Measurements from ENCODE around the gene ST8SIA4.

The ST8SIA4 gene

GRCh38 chr5:100834519-100834918 is 68.6 kb downstream of the ST8SIA4 start:
- Histone ChIP-seq H3K27me3 (ENCODE audit: control insufficient read depth in 1 of 2, insufficient read depth in 2 of 2, low read length in 2 of 2) (no peaks in the 10 kb centered on the region), H3K27ac (ENCODE audit: low read depth, low read length) (no peak overlapping the region), H3K9me3 (ENCODE audit: control insufficient read depth in 1 of 2, low read length in 2 of 2) (no peaks in the 10 kb centered on the region), H3K4me3 (ENCODE audit: low read depth in 1 of 2, low read length in 2 of 2) (no peak overlapping the region), H3K36me3 (ENCODE audit: control insufficient read depth in 1 of 2, insufficient read depth in 2 of 2, low read length in 2 of 2) (no peaks in the 10 kb centered on the region), H3K9ac (ENCODE audit: low read depth in 1 of 2, low read length in 2 of 2) (no peak overlapping the region), H3K4me1 (ENCODE audit: control insufficient read depth in 1 of 2, insufficient read depth in 2 of 2, low read length in 2 of 2) (no peaks in the 10 kb centered on the region)

DNA sequence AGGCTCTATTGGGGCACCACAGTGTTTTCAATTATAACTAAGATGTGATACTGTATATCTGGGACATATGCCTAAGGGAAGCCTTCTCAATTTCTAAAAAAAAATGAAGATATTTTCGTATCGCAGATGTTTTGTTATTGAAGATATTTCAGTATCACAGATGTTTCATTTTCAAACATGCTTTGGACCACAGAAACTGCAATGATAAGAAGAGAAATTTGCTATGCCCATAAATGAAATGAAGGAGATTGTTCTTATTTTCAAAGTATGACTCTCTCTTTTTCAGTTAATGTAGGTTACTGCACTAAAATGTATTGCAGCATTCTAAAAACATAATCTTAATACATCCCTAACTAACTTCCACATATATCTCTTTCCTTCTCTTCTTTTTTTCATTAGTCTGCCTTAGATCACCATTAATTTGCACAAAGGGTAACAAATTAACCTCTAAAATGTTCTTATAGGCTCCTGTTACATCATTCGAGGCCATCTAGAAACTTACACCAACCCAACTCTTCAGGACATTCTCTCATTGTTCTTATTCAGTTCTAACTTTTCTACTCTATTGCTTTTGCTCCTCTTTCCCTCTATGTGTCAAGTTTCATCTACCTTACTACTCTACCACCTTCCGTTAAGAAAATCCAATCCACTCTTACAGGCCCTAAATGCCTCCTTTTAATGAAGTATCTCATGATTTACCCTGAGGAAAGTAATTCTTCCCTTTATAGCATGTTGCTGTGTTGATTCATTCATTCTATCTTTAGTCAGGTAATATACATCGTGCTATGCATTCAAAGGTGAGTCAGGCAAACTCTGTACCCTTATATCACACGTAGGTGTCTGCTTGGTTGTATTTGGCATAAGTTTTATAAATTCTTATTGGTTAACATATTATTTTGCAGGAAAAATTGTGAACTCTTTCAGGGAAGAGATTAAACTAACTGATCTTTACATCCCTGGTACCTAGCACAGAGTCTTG is 70.5 kb downstream of the ST8SIA4 start:
- H3K4me3 ChIP-seq (ENCODE audit: low read depth in 1 of 2, low read length in 2 of 2) = no peak overlapping the region
- no peak overlapping the region for H3K9ac ChIP-seq (ENCODE audit: low read depth in 1 of 2, low read length in 2 of 2)
- no peaks in the 10 kb centered on the region for H3K9me3 ChIP-seq (ENCODE audit: control insufficient read depth in 1 of 2, low read length in 2 of 2)
- H3K27me3 ChIP-seq (ENCODE audit: control insufficient read depth in 1 of 2, insufficient read depth in 2 of 2, low read length in 2 of 2) = no peaks in the 10 kb centered on the region
- H3K36me3 ChIP-seq (ENCODE audit: control insufficient read depth in 1 of 2, insufficient read depth in 2 of 2, low read length in 2 of 2) = no peaks in the 10 kb centered on the region
- peaks cover 1 to 3% of the 10 kb centered on the region in 2 donors for H3K4me1 ChIP-seq (ENCODE audit: control insufficient read depth in 1 of 2, insufficient read depth in 2 of 2, low read length in 2 of 2)
- H3K27ac ChIP-seq (ENCODE audit: low read depth, low read length) = no peak overlapping the region

DNA sequence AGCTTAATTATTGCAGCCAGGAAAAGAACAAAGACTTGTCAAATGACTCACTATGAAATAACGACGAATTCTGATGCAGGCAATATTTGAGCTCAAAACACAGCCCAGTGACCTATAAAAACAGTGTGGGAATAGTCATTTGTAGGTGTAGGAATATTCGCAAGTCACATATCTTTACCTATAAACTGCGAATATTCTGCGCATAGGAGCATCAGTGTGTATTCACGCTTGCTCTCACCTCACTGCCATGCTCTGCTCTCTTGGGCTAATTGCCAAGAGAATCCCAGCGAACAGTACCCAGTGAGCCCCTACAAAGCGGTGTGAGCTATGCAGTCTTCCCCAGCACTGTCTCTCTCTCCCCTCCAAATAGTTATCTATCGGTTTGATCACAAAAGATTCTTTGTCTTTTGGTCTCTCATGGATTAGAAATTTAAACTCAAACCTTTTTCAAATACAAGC is 74.2 kb downstream of the ST8SIA4 start:
- H3K9me3 ChIP-seq (ENCODE audit: control insufficient read depth in 1 of 2, low read length in 2 of 2) = no peaks in the 10 kb centered on the region
- H3K4me3 ChIP-seq (ENCODE audit: low read depth in 1 of 2, low read length in 2 of 2) = no peak overlapping the region
- H3K36me3 ChIP-seq (ENCODE audit: control insufficient read depth in 1 of 2, insufficient read depth in 2 of 2, low read length in 2 of 2) = no peaks in the 10 kb centered on the region
- H3K4me1 ChIP-seq (ENCODE audit: control insufficient read depth in 1 of 2, insufficient read depth in 2 of 2, low read length in 2 of 2) = peaks cover 3 to 7% of the 10 kb centered on the region in 2 donors
- no peak overlapping the region for H3K9ac ChIP-seq (ENCODE audit: low read depth in 1 of 2, low read length in 2 of 2)
- no peaks in the 10 kb centered on the region for H3K27me3 ChIP-seq (ENCODE audit: control insufficient read depth in 1 of 2, insufficient read depth in 2 of 2, low read length in 2 of 2)
- no peak overlapping the region for H3K27ac ChIP-seq (ENCODE audit: low read depth, low read length)

- Histone ChIP-seq H3K4me1 (ENCODE audit: control insufficient read depth in 1 of 2, insufficient read depth in 2 of 2, low read length in 2 of 2) (peaks cover 3 to 7% of the 10 kb centered on the region in 2 donors), H3K27ac (ENCODE audit: low read depth, low read length) (no peak overlapping the region), H3K27me3 (ENCODE audit: control insufficient read depth in 1 of 2, insufficient read depth in 2 of 2, low read length in 2 of 2) (no peaks in the 10 kb centered on the region), H3K9ac (ENCODE audit: low read depth in 1 of 2, low read length in 2 of 2) (no peak overlapping the region), H3K4me3 (ENCODE audit: low read depth in 1 of 2, low read length in 2 of 2) (no peak overlapping the region), H3K36me3 (ENCODE audit: control insufficient read depth in 1 of 2, insufficient read depth in 2 of 2, low read length in 2 of 2) (no peaks in the 10 kb centered on the region), H3K9me3 (ENCODE audit: control insufficient read depth in 1 of 2, low read length in 2 of 2) (no peaks in the 10 kb centered on the region)
These were observed 74.8 kb downstream of the ST8SIA4 start for GRCh38 chr5:100828071-100828897.

- Histone ChIP-seq H3K9me3 (ENCODE audit: control insufficient read depth in 1 of 2, low read length in 2 of 2) (no peaks in the 10 kb centered on the region), H3K9ac (ENCODE audit: low read depth in 1 of 2, low read length in 2 of 2) (no peak overlapping the region), H3K36me3 (ENCODE audit: control insufficient read depth in 1 of 2, insufficient read depth in 2 of 2, low read length in 2 of 2) (no peaks in the 10 kb centered on the region), H3K27ac (ENCODE audit: low read depth, low read length) (peak overlapping the region; percentile 60), H3K4me3 (ENCODE audit: low read depth in 1 of 2, low read length in 2 of 2) (no peak overlapping the region), H3K4me1 (ENCODE audit: control insufficient read depth in 1 of 2, insufficient read depth in 2 of 2, low read length in 2 of 2) (peaks cover 3 to 7% of the 10 kb centered on the region in 2 donors), H3K27me3 (ENCODE audit: control insufficient read depth in 1 of 2, insufficient read depth in 2 of 2, low read length in 2 of 2) (no peaks in the 10 kb centered on the region)
These were observed 75.6 kb downstream of the ST8SIA4 start for GRCh38 chr5:100827481-100827889.

GRCh38 chr5:100826133-100826532 is 76.9 kb downstream of the ST8SIA4 start:
- H3K9ac ChIP-seq (ENCODE audit: low read depth in 1 of 2, low read length in 2 of 2) = no peak overlapping the region
- no peak overlapping the region for H3K4me3 ChIP-seq (ENCODE audit: low read depth in 1 of 2, low read length in 2 of 2)
- H3K36me3 ChIP-seq (ENCODE audit: control insufficient read depth in 1 of 2, insufficient read depth in 2 of 2, low read length in 2 of 2) = no peaks in the 10 kb centered on the region
- no peaks in the 10 kb centered on the region for H3K27me3 ChIP-seq (ENCODE audit: control insufficient read depth in 1 of 2, insufficient read depth in 2 of 2, low read length in 2 of 2)
- peaks cover 3 to 7% of the 10 kb centered on the region in 2 donors for H3K4me1 ChIP-seq (ENCODE audit: control insufficient read depth in 1 of 2, insufficient read depth in 2 of 2, low read length in 2 of 2)
- H3K27ac ChIP-seq (ENCODE audit: low read depth, low read length) = no peak overlapping the region
- H3K9me3 ChIP-seq (ENCODE audit: control insufficient read depth in 1 of 2, low read length in 2 of 2) = no peaks in the 10 kb centered on the region

DNA sequence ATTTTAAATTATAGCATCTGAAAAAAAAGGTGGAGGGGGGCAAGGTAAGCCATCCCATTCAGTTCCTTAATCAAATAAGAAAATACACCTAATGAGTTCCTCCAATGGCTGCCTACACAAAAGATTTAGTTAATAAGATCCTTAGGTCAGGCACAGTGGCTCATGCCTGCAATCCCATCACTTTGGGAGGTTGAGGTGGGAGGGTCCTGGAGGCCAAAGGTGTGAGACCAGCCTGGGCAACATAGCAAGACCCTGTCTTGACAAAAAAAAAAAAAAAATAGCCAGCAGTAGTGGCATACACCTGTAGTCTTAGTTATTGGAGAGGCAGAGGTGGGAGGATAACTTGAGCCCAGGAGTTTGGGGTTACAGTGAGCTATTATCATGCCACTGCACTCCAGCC is 78.4 kb downstream of the ST8SIA4 start:
- Histone ChIP-seq H3K27me3 (ENCODE audit: control insufficient read depth in 1 of 2, insufficient read depth in 2 of 2, low read length in 2 of 2) (no peaks in the 10 kb centered on the region), H3K9ac (ENCODE audit: low read depth in 1 of 2, low read length in 2 of 2) (no peak overlapping the region), H3K4me3 (ENCODE audit: low read depth in 1 of 2, low read length in 2 of 2) (no peak overlapping the region), H3K4me1 (ENCODE audit: control insufficient read depth in 1 of 2, insufficient read depth in 2 of 2, low read length in 2 of 2) (peaks cover 3 to 7% of the 10 kb centered on the region in 2 donors), H3K27ac (ENCODE audit: low read depth, low read length) (no peak overlapping the region), H3K36me3 (ENCODE audit: control insufficient read depth in 1 of 2, insufficient read depth in 2 of 2, low read length in 2 of 2) (no peaks in the 10 kb centered on the region), H3K9me3 (ENCODE audit: control insufficient read depth in 1 of 2, low read length in 2 of 2) (no peaks in the 10 kb centered on the region)

GRCh38 chr5:100823812-100824211 is 79.3 kb downstream of the ST8SIA4 start:
- H3K27me3 ChIP-seq (ENCODE audit: control insufficient read depth in 1 of 2, insufficient read depth in 2 of 2, low read length in 2 of 2) = no peaks in the 10 kb centered on the region
- H3K36me3 ChIP-seq (ENCODE audit: control insufficient read depth in 1 of 2, insufficient read depth in 2 of 2, low read length in 2 of 2) = no peaks in the 10 kb centered on the region
- no peaks in the 10 kb centered on the region for H3K9me3 ChIP-seq (ENCODE audit: control insufficient read depth in 1 of 2, low read length in 2 of 2)
- no peak overlapping the region for H3K4me3 ChIP-seq (ENCODE audit: low read depth in 1 of 2, low read length in 2 of 2)
- H3K27ac ChIP-seq (ENCODE audit: low read depth, low read length) = no peak overlapping the region
- no peak overlapping the region for H3K9ac ChIP-seq (ENCODE audit: low read depth in 1 of 2, low read length in 2 of 2)
- H3K4me1 ChIP-seq (ENCODE audit: control insufficient read depth in 1 of 2, insufficient read depth in 2 of 2, low read length in 2 of 2) = peaks cover 3 to 7% of the 10 kb centered on the region in 2 donors

DNA sequence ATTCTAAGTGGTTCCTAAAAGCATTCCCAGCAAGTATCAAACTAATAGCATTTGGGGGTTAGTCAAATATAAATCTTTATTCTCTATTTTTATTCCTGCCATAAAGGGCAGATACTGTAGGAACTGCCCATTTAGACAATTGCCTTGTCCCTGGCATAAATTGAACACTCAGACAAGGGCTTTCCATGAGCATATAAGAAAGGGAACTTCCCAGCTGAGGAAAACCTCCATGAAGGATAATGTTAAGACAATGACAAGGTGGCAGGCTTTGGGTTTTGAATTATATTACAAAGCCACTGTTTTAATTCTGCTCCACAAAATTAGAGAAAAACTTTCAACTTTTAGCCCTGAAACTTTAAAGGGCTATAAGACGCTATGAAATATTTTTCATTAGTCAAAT is 81.3 kb downstream of the ST8SIA4 start:
- no peaks in the 10 kb centered on the region for H3K36me3 ChIP-seq (ENCODE audit: control insufficient read depth in 1 of 2, insufficient read depth in 2 of 2, low read length in 2 of 2)
- no peaks in the 10 kb centered on the region for H3K27me3 ChIP-seq (ENCODE audit: control insufficient read depth in 1 of 2, insufficient read depth in 2 of 2, low read length in 2 of 2)
- H3K9ac ChIP-seq (ENCODE audit: low read depth in 1 of 2, low read length in 2 of 2) = no peak overlapping the region
- no peak overlapping the region for H3K4me3 ChIP-seq (ENCODE audit: low read depth in 1 of 2, low read length in 2 of 2)
- H3K4me1 ChIP-seq (ENCODE audit: control insufficient read depth in 1 of 2, insufficient read depth in 2 of 2, low read length in 2 of 2) = no peaks in the 10 kb centered on the region
- no peaks in the 10 kb centered on the region for H3K9me3 ChIP-seq (ENCODE audit: control insufficient read depth in 1 of 2, low read length in 2 of 2)
- no peak overlapping the region for H3K27ac ChIP-seq (ENCODE audit: low read depth, low read length)

DNA sequence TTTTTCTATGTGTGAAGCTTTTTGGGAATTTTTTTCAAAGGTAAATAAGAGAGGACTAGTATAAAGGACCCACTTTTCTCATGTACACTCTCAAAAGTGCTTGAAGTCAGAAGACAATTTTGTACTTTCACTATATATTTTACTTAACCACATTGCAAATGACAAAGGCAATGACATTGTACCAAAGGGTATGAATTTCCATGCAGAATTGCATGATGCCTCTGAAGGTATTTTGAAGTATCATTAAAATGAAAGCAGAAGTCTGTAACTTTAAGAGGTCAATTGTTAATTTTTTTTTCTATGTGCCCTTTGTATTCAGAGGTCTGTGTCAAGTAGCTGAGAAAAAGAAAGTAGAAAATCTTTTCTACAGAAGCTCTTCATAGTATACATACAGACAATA is 84.7 kb downstream of the ST8SIA4 start:
- Histone ChIP-seq H3K36me3 (ENCODE audit: control insufficient read depth in 1 of 2, insufficient read depth in 2 of 2, low read length in 2 of 2) (no peaks in the 10 kb centered on the region), H3K4me3 (ENCODE audit: low read depth in 1 of 2, low read length in 2 of 2) (no peak overlapping the region), H3K9me3 (ENCODE audit: control insufficient read depth in 1 of 2, low read length in 2 of 2) (no peaks in the 10 kb centered on the region), H3K27me3 (ENCODE audit: control insufficient read depth in 1 of 2, insufficient read depth in 2 of 2, low read length in 2 of 2) (no peaks in the 10 kb centered on the region), H3K4me1 (ENCODE audit: control insufficient read depth in 1 of 2, insufficient read depth in 2 of 2, low read length in 2 of 2) (no peaks in the 10 kb centered on the region), H3K27ac (ENCODE audit: low read depth, low read length) (no peak overlapping the region), H3K9ac (ENCODE audit: low read depth in 1 of 2, low read length in 2 of 2) (no peak overlapping the region)
